HCEC 1CT (cell line): Measurements from ENCODE around the gene BNIP5.
"Not testable (repeated sequence)": the region's sequence is repeated elsewhere in the genome, so short reads cannot be mapped to it uniquely, and the experiment has no call there.

Source experiments
- DNase-seq: peaks from one replicate; pipeline ENCODE4 v3.0.0-alpha.2; 2017

The BNIP5 gene

GRCh38 chr6:36340618-36341454 lies 4.1 kb upstream of the BNIP5 start:
- peak; percentile 39 for DNase-seq

DNA sequence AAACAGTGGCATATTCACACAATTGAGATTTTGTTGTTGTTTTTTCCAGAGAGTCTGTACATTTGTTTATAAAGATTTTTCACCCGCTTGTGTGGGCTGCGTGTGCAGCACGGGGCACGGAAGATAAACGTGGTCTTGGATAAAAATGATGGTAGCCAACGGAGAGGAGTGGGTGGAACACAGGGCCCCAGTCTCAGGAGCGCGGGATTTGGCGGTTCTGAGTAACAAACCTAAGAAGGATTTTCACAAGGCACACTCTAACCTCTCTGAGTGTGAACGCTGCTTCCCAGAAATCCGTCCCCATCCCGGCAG lies 3.6 kb upstream of the BNIP5 start:
- DNase-seq, result no peak

- no peak for DNase-seq
Observed at GRCh38 chr6:36339146-36339545, 2.5 kb upstream of the BNIP5 start.

- DNase-seq, result not testable (repeated sequence)
Observed at GRCh38 chr6:36338223-36338622, 1.5 kb upstream of the BNIP5 start.

DNA sequence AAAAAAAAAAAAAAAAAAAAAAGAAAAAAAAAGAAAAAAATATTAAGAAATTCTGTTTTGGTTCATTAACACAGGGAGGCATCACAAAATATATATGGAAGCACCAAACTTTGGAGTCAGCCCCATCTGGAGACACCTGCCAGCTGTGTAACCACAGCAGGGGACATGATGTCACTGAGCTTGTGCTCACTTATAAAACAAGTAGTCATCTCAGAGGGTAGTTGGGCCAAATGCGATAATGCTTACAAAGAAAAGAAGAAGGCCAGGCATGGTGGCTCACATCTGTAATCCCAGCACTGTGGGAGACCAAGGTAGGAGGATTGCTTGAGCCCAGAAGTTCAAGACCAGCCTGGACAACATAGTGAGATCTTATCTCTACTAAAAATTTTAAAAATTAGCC lies 1.1 kb upstream of the BNIP5 start:
- no peak for DNase-seq

DNA sequence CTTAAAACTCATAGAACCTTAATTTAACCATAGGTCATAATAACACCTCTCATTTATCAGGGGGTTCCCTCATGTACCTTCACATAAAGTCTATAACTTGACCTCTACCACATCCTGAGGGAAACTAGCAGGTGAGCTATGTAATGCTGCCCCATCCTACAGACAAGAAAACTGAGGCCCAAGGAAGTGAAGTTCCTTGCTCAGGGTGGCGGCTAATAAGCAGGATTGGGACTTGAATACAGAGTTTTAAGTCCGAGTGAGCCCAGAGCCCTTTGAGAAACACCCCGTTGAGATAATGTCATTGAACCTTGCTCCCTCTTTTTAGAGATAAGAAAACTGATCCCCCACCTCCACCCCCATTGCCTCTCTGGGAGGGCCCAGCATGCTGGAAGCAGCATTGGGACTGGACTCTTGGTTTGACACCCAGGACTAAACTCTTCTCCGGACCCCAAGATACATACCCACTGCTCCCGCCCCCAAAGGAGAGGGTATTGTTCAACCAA lies 429 bp downstream of the BNIP5 start:
- DNase-seq, result no peak

DNA sequence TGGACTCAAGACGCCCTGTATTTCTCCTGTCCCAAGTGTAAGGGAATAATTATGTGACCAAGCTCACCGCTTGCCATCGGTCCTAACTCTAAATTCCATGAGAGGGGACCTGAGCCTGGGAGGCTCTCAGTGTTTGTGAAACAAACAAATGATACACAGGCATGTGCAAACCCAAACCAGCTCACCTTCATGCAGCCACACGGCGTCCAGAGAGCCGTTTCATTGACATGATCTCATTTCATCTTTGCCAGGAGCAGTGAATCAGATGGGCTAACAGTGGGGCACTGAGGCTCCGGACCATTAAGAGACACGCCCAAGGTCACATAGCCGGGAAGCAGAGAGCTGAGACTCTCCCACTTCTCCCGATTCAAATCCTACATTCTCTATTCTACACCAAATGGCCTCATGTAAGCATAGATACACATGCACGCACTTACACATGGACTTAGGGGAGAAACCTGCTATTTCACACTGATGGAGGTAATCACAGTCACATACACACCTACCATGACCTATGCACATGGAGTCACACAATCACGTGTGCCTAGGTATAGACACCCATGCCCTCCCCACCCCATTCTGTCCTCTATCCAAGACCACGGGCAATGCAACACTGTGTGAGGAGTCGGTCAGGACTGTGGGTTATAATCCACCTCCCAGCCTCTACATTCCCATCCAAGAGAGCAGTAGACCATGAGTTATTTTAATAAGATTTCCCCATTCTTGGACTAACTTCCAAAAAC lies 1.1 kb downstream of the BNIP5 start:
- DNase-seq, result no peak

DNA sequence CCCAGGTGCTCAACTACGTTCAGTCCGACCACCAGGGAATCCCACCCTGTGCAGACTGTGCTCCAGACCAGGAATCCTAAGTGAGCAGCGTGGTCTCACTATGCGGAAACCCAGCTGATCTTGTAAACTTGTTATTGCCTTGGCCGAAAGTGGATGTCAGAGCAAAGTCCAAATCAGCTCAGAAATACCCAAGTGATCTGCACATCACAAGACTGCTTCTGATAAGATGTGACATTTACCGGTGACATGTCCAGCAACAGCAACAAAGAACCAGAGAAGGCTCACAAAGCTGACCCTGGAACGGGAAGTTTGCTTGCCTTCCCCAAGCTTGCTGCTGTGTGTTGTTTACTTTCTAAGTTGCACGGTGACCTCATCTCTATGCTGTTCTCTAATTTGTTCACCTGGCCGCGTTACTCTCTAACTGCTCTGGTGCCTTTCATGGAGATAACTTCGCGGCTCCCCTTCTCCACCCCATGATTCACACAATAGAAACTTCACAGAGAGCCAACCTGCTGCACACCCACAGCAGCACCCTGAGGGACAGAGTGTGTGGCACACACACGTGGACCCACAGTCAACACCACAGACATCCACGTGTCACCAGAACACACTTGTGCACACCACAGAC lies 1.7 kb downstream of the BNIP5 start:
- DNase-seq, result no peak

DNA sequence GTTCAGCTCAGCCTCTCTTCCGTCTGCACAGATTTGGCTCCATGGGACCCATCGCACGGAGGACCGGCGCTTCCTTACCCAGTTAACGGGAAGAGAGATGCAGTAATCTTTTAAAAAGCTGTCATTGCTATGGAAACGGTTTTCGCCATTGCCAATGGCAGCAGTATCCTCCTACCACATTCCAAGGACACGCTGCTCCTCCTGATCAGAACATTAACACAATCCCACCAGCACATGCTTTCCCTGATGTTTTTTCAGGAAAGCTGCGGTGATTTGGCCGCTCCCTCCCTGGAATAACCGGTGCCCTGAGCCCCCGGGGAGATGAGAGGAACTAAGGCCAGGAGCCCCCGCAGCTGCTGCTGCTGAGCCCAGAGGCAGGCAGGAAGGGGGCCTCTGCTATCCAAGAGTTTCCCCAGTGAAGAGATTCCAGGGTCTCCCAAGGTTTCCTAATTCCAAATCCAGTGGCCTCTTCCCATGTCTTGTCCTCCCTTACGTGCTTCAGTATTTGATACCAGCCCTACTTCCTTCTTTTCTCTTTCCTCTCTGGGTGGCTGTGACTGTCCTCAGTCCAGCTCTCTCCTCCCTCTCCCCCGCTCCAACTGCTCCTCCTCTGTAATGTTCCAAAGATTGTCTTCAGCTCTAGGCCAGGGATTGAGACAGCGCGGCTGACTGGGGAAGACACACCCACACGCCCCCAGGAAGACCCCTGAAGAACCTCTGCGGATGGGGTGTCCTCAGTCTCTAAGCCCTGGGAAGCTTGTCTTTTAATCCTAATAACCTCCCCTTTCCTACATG lies 2.6 kb downstream of the BNIP5 start:
- no peak for DNase-seq

- no peak for DNase-seq
Observed at GRCh38 chr6:36333171-36333895, 3.4 kb downstream of the BNIP5 start.

GRCh38 chr6:36331381-36331780 lies 5.3 kb downstream of the BNIP5 start:
- DNase-seq, result no peak

DNA sequence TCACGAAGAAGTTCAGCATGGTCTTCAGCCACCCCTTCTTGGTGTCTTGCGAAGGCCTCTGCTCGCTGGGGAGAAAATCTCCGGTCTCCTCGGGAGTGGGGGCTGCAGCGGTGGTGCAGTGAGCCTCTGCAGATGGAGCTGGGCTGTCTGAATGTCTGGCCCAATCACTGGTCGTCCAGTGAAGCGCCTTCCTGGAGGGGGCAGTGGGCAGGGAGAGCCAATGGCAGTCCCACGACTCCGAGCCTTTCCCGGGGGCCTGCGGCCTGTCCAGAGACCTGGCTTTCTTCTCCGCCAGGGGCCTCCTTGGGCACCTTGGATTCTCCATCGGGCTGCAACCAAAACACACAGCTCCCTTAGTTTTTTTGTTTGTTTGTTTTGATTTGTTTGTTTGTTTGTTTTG lies 6.3 kb downstream of the BNIP5 start:
- DNase-seq, result no peak

GRCh38 chr6:36329798-36330291 lies 6.8 kb downstream of the BNIP5 start:
- no peak for DNase-seq

DNA sequence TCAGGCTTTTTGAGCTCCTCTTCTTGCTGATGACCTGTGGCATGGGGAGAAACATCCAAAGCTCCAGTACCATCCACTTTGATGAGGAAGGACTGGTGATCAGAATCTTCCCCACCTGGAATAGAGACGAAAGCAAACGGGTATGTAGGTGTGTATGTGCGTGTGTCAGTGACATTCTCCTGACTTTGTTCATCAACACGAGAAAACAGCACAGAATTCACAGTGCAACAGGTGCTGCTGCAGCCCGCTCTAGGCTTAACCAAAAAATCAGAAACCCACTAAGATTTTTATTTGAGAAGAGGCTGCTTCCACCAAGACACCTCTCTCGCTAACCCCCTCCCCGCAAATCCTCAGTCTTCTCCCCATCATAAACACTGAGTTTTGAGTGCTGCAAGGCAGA lies 8.1 kb downstream of the BNIP5 start:
- DNase-seq, result no peak

DNA sequence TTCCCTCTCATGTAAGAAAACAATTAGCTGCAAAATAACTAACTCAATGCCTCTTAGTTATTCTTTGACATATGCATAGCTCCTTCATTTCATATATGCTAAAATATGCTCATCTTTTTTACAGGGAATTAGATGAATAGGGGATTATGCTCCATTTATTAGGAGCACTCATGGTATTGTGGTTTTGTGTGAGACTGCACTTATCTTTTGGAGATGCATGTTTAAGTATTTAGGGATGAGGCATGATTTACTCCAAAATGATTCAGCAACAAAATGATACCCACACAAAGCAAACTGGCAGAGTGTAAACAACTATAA lies 8.8 kb downstream of the BNIP5 start:
- DNase-seq, result no peak

DNA sequence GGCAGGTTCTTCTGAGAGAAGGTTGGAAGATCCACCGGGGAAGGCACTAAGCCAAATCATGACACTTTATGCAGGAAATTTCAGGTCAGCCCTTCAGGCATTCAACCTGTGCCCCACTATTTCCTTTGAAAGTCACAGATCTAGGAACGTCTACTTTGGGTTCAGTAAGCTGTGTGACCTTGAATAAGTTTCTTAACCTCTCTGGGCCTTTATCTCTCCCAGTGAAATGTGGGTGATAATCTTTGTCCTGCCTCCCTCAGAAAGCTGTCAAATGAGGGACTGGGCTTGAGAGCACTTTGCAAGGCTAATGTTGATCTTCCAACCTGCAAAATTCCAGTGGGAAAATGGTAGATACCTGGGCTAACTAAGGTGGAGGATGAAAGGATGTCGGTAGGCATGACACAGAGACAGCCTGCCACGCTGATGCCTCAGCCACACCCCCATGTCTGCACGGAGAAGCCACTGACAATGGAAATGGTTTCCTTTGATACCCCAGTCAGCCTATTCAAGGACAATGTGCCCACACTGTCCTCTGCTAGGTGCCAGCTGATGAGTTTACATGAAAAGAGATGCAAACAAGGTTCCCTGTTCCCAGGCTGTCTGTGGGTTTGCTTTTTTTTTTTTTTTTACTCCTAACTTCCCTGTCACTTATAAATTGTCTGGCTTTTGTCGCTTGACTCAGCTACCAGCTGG lies 9.3 kb downstream of the BNIP5 start:
- no peak for DNase-seq

GRCh38 chr6:36326356-36326995 lies 10.2 kb downstream of the BNIP5 start:
- DNase-seq, result no peak

GRCh38 chr6:36324715-36325114 lies 12.0 kb downstream of the BNIP5 start:
- no peak for DNase-seq

GRCh38 chr6:36324191-36324590 lies 12.5 kb downstream of the BNIP5 start:
- no peak for DNase-seq

GRCh38 chr6:36323062-36323461 lies 13.6 kb downstream of the BNIP5 start:
- DNase-seq, result no peak

DNA sequence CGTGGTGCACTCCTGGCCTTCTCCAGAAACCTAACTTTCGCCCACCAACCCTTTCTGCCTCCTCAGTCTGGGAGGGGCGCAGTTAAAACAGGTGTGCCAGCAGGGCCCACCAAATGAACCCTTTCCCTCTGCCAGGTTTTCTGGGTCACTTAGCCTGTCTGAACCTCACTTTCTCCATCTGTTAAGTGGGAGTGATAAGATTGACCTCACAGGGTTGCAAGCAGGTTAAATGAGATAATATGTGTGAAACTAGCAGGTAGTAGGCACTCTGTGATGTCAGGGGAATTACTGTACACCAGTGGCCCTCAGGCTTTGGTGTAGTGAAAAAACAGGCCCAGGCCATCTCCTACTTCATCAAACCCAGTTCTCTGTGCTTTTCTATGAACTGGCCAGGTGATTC lies 14.1 kb downstream of the BNIP5 start:
- DNase-seq, result no peak
